ENCODE measurements around the gene NFATC2IP.
"Not testable (repeated sequence)": the region's sequence is repeated elsewhere in the genome, so short reads cannot be mapped to it uniquely, and the experiment has no call there.

NFATC2IP gene

DNA sequence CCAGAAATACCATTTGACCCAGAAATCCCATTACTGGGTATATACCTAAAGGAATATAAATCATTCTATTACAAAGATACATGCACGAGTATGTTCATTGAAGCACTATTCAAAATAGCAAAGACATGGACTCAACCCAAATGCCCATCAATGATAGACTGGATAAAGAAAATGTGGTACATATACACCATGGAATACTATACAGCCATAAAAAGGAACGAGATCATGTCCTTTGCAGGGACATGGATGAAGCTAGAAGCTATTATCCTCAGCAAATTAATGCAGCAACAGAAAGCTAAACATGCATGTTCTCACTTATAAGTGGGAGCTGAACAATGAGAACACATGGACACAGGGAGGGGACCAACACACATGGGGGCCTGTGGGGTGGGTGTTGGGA is 24.5 kb upstream of the NFATC2IP start:
- DNase-seq, result not testable (repeated sequence)

GRCh38 chr16:28927815-28928214 is 22.9 kb upstream of the NFATC2IP start:
- no peak for DNase-seq

DNA sequence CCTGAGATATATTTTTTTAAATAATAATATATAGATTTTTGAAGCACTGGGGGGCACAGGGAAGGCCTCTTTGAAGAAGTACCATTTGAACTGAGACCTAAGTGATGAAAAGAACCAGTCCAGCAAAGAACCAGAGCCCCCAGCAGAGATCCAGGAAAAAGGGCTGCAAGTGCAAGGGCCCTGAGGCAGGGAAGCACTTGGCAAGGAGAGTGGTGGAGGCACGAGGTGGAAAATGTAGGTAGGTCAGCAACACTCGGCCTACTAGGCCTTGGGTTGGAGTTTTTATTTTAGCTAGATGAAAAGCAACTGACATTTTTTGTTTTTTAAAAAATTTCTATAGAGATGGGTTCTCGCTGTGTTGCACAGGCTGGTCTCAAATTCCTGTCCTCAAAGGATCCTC is 20.5 kb upstream of the NFATC2IP start:
- DNase-seq, result no peak

GRCh38 chr16:28930652-28931051 is 20.1 kb upstream of the NFATC2IP start:
- no peak for DNase-seq

DNA sequence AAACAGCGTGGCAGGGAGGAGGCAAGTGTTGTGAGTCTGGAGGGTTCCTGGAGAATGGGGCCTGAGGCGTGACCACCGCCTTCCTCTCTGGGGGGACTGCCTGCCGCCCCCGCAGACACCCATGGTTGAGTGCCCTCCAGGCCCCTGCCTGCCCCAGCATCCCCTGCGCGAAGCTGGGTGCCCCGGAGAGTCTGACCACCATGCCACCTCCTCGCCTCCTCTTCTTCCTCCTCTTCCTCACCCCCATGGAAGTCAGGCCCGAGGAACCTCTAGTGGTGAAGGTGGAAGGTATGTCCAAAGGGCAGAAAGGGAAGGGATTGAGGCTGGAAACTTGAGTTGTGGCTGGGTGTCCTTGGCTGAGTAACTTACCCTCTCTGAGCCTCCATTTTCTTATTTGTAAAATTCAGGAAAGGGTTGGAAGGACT is 18.9 kb upstream of the NFATC2IP start, which contains the start of gene CD19:
TSS of gene CD19 (plus strand) at position 171 of the 425 bp plus-strand sequence. CDS start at position 201, 30 bp downstream.
- no peak for DNase-seq

- DNase-seq, result no peak
These were observed 18.2 kb upstream of the NFATC2IP start for GRCh38 chr16:28932339-28933141.

- no peak for DNase-seq
These were observed 17.6 kb upstream of the NFATC2IP start for GRCh38 chr16:28933171-28933570.

DNA sequence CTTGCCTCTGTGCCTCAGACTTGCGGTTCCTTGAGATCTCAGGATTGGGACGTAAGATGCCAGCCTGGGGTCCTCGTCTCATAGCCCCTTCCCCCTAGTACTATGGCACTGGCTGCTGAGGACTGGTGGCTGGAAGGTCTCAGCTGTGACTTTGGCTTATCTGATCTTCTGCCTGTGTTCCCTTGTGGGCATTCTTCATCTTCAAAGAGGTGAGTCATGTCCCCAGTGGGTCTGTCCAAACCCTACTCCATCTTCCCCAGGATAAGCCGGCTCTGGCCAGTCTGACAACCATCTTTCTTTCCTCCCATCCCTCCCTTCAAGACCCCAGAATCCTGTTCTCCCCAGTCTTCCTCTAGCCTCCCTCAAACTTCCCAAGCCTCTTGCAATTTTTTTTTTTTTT is 15.4 kb upstream of the NFATC2IP start:
- DNase-seq, result no peak

DNA sequence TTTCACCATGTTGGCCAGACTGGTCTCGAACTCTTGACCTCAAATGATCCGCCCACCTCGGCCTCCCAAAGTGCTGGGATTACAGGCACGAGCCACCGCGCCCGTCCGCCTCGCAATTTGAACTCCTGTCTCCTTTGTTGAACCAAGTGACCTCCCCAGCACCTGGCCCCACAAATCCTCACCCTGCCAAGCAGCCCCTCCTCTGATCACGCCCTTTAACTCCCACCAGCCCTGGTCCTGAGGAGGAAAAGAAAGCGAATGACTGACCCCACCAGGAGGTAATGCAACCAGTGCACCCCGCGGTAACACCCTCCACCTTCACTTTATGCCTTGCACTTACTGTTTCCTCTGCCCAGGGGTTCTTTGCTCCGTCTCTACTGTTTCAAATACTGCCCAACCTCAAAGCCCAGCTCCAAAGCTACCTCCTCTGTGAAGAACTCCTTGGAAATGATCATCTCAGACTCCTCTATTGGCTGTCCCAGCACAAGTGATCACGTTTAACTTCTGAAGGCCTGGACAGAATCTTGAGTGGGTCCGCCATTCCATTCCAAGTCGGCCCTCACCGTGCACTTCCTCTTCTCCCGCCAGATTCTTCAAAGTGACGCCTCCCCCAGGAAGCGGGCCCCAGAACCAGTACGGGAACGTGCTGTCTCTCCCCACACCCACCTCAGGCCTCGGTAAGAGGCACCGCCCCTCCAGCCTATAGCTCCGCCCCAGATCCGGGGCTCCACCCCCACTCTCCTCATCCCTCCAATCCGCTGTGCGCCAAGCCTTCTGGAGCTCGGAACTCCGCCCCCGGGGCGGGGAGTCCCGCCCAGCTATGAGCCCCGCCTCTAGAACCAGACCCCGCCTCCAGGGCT is 14.6 kb upstream of the NFATC2IP start:
- DNase-seq, result peak; percentile 74 to 77

- no peak for DNase-seq
These were observed 14.0 kb upstream of the NFATC2IP start for GRCh38 chr16:28936784-28937155.

- DNase-seq, result no peak
These were observed 13.4 kb upstream of the NFATC2IP start for GRCh38 chr16:28937222-28937876.

DNA sequence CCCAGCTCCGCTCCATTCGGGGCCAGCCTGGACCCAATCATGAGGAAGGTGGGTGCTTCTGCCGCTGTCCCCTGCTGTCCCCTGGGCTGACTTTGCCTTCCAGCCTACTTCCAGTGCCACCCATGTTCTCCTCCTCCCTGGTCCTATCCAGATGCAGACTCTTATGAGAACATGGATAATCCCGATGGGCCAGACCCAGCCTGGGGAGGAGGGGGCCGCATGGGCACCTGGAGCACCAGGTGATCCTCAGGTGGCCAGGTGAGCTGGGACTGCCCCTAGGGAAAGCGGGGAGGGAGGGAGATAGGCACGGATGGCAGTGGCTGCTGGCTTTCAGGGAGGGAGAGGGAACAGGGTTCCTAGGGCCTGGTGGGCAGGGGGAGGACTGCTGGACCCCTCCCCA is 12.0 kb upstream of the NFATC2IP start:
- no peak for DNase-seq

GRCh38 chr16:28939825-28940224 is 10.9 kb upstream of the NFATC2IP start:
- DNase-seq, result not testable (repeated sequence)

- no peak for DNase-seq
These were observed 7.5 kb upstream of the NFATC2IP start for GRCh38 chr16:28943281-28943680.

- no peak for DNase-seq
These were observed 4.1 kb upstream of the NFATC2IP start for GRCh38 chr16:28946681-28947080.

GRCh38 chr16:28951410-28951943 is 740 bp downstream of the NFATC2IP start:
- DNase-seq, result no peak

DNA sequence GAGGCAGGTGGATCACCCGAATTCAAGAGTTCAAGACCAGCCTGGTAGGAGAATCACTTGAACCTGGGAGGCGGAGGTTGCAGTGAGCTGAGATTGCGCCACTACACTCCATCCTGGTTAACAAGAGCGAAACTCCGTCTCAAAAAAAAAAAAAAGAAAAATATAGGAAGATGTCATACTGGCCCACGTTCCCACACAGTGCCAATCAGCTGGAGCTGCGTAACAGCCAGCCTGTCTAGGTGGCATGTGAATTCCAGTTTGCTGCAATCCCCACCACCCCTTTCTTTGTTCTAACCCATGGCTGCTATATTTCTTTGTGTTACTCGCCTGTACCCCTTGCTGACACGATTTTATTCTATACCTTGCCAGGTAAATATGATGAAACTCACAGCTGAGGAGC is 7.5 kb downstream of the NFATC2IP start:
- no peak for DNase-seq

GRCh38 chr16:28958836-28959235 is 8.1 kb downstream of the NFATC2IP start:
- no peak for DNase-seq

DNA sequence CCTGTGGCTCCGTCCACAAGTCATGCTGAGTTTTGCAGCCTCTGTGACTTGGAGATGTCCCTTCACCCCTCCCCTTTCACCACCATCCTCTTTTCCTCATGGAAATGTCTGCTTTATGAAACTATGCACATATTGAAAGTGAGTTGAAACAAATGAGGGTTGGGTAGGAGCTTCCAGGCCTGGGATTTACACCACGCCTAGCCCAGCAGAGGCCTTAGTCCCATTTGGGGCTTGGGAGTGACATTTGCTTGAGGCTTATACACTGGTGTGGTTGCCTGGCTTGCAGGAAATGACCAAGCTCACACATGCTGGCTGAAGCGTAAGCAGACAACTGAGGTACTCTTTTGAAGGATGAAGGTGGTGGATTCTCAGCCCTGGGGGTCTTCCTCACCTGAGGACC is 13.3 kb downstream of the NFATC2IP start:
- no peak for DNase-seq

- DNase-seq, result no peak
These were observed 13.8 kb downstream of the NFATC2IP start for GRCh38 chr16:28964496-28964895.

GRCh38 chr16:28967156-28967555 is 16.4 kb downstream of the NFATC2IP start:
- no peak for DNase-seq

- not testable (repeated sequence) for DNase-seq
These were observed 19.0 kb downstream of the NFATC2IP start for GRCh38 chr16:28969696-28970095.

DNA sequence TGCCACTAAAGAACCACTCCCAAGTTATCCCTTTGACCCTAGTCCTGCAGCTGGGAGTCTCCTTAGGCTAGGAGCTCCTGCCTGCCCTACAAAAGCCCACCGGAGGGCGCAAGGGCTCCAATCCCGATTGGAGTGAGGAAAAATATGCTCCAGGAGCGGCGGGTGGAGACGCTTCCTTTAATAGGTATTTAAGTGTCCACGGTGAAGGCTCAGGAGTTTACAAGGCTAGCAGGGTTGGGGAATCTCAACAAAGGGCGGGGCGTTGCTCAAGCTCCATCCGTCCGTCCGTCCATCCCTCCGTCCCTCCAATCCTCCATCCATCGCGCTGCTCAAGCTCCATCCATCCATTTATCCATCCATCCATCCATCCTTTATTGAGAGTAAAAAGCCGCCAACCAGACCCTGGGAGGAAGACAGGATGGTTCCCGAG is 23.3 kb downstream of the NFATC2IP start:
- no peak for DNase-seq
